Tibial nerve (tissue), 4 donors: ENCODE measurements around the gene JPT2. TPM values are rescaled to one million over a fixed set of nuclear protein-coding genes. Genes with fewer than 3 reads are reported as not detected.

Experiments
- DNase-seq, 2 donors: peaks; one replicate each; pipeline ENCODE4 v3.0.0-alpha.2; 2019; ENCODE audit warnings: low spot score in 2 of 2
- H3K27ac ChIP-seq, 4 donors: fragments of 200-600 bp; sonication (generic) in 3 of 4; one replicate each; pipeline ENCODE4 v1.5.1; 2017 to 2019; ENCODE audit warnings: mild to moderate bottlenecking in 1 of 4
- H3K27me3 ChIP-seq, 2 donors: fragments of 200-600 bp; sonication (generic) in 1 of 2; one replicate each; pipeline versions ENCODE4 v1.5.1 to v1.6.0; 2017 to 2019
- H3K36me3 ChIP-seq, 3 donors: fragments of 200-600 bp; sonication (generic); one replicate each; pipeline ENCODE4 v1.5.1; 2018 to 2019
- H3K4me1 ChIP-seq, 4 donors: fragments of 200-600 bp; sonication (generic) in 3 of 4; one replicate each; pipeline ENCODE4 v1.5.1; 2017 to 2019
- H3K4me3 ChIP-seq, 4 donors: fragments of 200-600 bp; sonication (generic) in 3 of 4; one replicate each; pipeline ENCODE4 v1.5.1; 2017 to 2019; ENCODE audit warnings: mild to moderate bottlenecking in 1 of 4, moderate library complexity in 1 of 4
- H3K9me3 ChIP-seq, 4 donors: fragments of 200-600 bp; sonication (generic) in 3 of 4; one replicate each; pipeline ENCODE4 v1.5.1; 2017 to 2019
- EP300 ChIP-seq, 2 donors: sonication (generic); formaldehyde crosslinking; IDR thresholded peaks; one replicate each; pipeline ENCODE4 v1.6.1; 2017; ENCODE audit warnings: antibody characterized with exemption in 2 of 2, mild to moderate bottlenecking in 1 of 2
- POLR2A ChIP-seq, 2 donors: fragments of 450-650 bp; IDR thresholded peaks; one replicate each; pipeline ENCODE4 v1.6.1; 2017; ENCODE audit warnings: antibody characterized with exemption in 2 of 2, mild to moderate bottlenecking in 2 of 2, moderate library complexity in 2 of 2
- WGBS, 2 donors: methylation state at CpG; one replicate each; pipeline ENCODE4 v1.1.5; 2018; 5-methylcytosine and 5-hydroxymethylcytosine counted together
- total RNA-seq, 4 donors: library from RNA; depleted of rRNA; stranded (reverse); fragments of >200 nt; gene quantifications; one replicate each; pipeline ENCODE4 v1.1.0, GENCODE V29; 2016
- TF ChIP-seq, protein P1 (sequence below), 5 experiments: fragments of 200-600 bp in 3 of 5; fragments of 450-650 bp in 2 of 5; sonication (generic) in 3 of 5; IDR thresholded peaks; one replicate each; pipeline ENCODE4 v1.5.1; 2016 to 2019; ENCODE audit warnings: antibody characterized with exemption in 5 of 5, mild to moderate bottlenecking in 3 of 5, moderate library complexity in 2 of 5

Gene JPT2
- total RNA-seq, 4 donors from 2014 or later = 15.0 to 28.9 (median 16.1) TPM

- WGBS, 2 donors = 91 to 92% methylated on average over 5 of the region's 5 CpGs
- Histone ChIP-seq H3K27me3 (no peaks in the 10 kb centered on the region), H3K36me3 (peaks cover 6 to 100% (median 14%) of the 10 kb centered on the region in 3 donors), H3K4me1 (no peaks in the 10 kb centered on the region), H3K4me3 (no peak overlapping the region), H3K27ac (no peak overlapping the region), H3K9me3 (no peaks in the 10 kb centered on the region)
- DNase-seq = no peak
- TF ChIP-seq EP300 (IDR thresholded peaks at IDR 0.05) = no peak
- TF ChIP-seq, protein P1, sequence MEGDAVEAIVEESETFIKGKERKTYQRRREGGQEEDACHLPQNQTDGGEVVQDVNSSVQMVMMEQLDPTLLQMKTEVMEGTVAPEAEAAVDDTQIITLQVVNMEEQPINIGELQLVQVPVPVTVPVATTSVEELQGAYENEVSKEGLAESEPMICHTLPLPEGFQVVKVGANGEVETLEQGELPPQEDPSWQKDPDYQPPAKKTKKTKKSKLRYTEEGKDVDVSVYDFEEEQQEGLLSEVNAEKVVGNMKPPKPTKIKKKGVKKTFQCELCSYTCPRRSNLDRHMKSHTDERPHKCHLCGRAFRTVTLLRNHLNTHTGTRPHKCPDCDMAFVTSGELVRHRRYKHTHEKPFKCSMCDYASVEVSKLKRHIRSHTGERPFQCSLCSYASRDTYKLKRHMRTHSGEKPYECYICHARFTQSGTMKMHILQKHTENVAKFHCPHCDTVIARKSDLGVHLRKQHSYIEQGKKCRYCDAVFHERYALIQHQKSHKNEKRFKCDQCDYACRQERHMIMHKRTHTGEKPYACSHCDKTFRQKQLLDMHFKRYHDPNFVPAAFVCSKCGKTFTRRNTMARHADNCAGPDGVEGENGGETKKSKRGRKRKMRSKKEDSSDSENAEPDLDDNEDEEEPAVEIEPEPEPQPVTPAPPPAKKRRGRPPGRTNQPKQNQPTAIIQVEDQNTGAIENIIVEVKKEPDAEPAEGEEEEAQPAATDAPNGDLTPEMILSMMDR (IDR thresholded peaks at IDR 0.05) = no peak
- no peak for TF ChIP-seq POLR2A (IDR thresholded peaks at IDR 0.05)
These were observed 19.0 kb upstream of the JPT2 start for GRCh38 chr16:1659031-1659430.

GRCh38 chr16:1661826-1662225, 16.3 kb upstream of the JPT2 start:
- TF ChIP-seq POLR2A (IDR thresholded peaks at IDR 0.05) (no peak), EP300 (IDR thresholded peaks at IDR 0.05) (no peak)
- TF ChIP-seq, protein P1 (IDR thresholded peaks at IDR 0.05) = no peak
- no peak for DNase-seq
- no peaks in the 10 kb centered on the region for H3K4me1 ChIP-seq
- peaks cover 8 to 100% (median 28%) of the 10 kb centered on the region in 3 donors for H3K36me3 ChIP-seq
- H3K9me3 ChIP-seq = no peaks in the 10 kb centered on the region
- 81 to 88% methylated on average over 2 of the region's 2 CpGs for WGBS, 2 donors
- no peaks in the 10 kb centered on the region for H3K27me3 ChIP-seq
- no peak overlapping the region for H3K4me3 ChIP-seq
- H3K27ac ChIP-seq = no peak overlapping the region

- H3K36me3 ChIP-seq = peaks cover 8 to 100% (median 34%) of the 10 kb centered on the region in 3 donors
These were observed 15.5 kb upstream of the JPT2 start for GRCh38 chr16:1662543-1662942.

GRCh38 chr16:1665829-1666228, 12.2 kb upstream of the JPT2 start:
- TF ChIP-seq, protein P1 (IDR thresholded peaks at IDR 0.05) = no peak
- TF ChIP-seq POLR2A (IDR thresholded peaks at IDR 0.05) = no peak
- WGBS, 2 donors = 87 to 91% methylated on average over 15 of the region's 15 CpGs
- H3K4me1 ChIP-seq = no peaks in the 10 kb centered on the region
- H3K4me3 ChIP-seq = no peak overlapping the region
- no peaks in the 10 kb centered on the region for H3K9me3 ChIP-seq
- H3K27ac ChIP-seq = no peak overlapping the region
- no peaks in the 10 kb centered on the region for H3K27me3 ChIP-seq
- no peak for DNase-seq
- H3K36me3 ChIP-seq = peaks cover 8 to 100% (median 56%) of the 10 kb centered on the region in 3 donors

More at GRCh38 chr16:1662543-1662942, 15.5 kb upstream of the JPT2 start:
- no peak for TF ChIP-seq POLR2A (IDR thresholded peaks at IDR 0.05)
- TF ChIP-seq EP300 (IDR thresholded peaks at IDR 0.05) = no peak
- TF ChIP-seq, protein P1 (IDR thresholded peaks at IDR 0.05) = no peak
- Histone ChIP-seq H3K4me3 (no peak overlapping the region), H3K27ac (no peak overlapping the region), H3K27me3 (no peaks in the 10 kb centered on the region), H3K9me3 (no peaks in the 10 kb centered on the region), H3K4me1 (no peaks in the 10 kb centered on the region)
- no peak for DNase-seq
- WGBS, 2 donors = 93% methylated on average over 20 of the region's 20 CpGs

DNA sequence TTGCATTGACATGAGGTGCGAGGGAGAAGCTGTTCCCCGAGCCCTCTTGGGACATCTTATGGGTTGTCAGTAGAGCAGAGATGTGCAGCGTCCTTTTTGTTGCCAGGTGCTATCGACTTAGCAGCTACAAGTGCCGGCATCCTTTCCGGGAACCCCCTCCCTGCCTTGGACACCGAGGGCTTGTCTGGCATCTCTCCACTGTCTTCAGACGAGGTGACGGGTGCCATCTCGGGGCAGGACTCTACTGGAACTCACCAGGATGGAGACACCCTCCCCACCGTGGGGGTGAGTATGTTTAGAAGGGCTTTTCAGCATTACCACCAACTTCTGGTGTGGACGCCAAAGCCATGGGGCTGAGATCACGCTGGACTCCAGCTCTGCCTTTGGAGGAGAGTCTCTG, 11.8 kb upstream of the JPT2 start:
- no peak for DNase-seq
- no peaks in the 10 kb centered on the region for H3K4me1 ChIP-seq
- H3K4me3 ChIP-seq = no peak overlapping the region
- H3K9me3 ChIP-seq = no peaks in the 10 kb centered on the region
- no peak overlapping the region for H3K27ac ChIP-seq
- peaks cover 8 to 100% (median 61%) of the 10 kb centered on the region in 3 donors for H3K36me3 ChIP-seq
- TF ChIP-seq, protein P1 (IDR thresholded peaks at IDR 0.05) = no peak
- no peak for TF ChIP-seq POLR2A (IDR thresholded peaks at IDR 0.05)
- no peak for TF ChIP-seq EP300 (IDR thresholded peaks at IDR 0.05)
- no peaks in the 10 kb centered on the region for H3K27me3 ChIP-seq
- 90 to 94% methylated on average over 13 of the region's 13 CpGs for WGBS, 2 donors
